Fibroblast of skin of scalp (primary cell): ENCODE results near the gene NDUFA1.
"Not testable (repeated sequence)": the region's sequence is repeated elsewhere in the genome, so short reads cannot be mapped to it uniquely, and the experiment has no call there.

Source experiments
- DNase-seq: peaks from one replicate; pipeline ENCODE4 v3.0.0-alpha.2; 2013

Gene NDUFA1

DNA sequence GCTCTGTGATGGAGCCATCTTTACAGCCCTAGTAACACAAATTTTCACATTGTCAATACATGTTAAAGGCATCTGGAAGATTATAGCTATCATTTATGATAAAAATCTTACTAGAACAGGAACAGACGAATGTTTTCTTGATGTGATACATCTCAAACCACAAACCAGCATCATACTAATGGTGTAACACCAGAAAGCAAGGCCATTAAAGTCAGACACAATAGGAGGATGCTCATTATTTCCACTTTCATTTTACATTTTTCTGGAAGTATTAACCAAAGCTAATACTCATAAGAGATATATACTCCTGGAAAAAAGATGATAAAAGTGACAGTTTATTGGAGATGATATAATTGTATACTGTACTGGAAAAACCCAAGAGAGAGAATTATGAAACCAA lies 29.3 kb downstream of the NDUFA1 start:
- DNase-seq = no peak

GRCh38 chrX:119916310-119916709 lies 44.7 kb downstream of the NDUFA1 start:
- DNase-seq = no peak

DNA sequence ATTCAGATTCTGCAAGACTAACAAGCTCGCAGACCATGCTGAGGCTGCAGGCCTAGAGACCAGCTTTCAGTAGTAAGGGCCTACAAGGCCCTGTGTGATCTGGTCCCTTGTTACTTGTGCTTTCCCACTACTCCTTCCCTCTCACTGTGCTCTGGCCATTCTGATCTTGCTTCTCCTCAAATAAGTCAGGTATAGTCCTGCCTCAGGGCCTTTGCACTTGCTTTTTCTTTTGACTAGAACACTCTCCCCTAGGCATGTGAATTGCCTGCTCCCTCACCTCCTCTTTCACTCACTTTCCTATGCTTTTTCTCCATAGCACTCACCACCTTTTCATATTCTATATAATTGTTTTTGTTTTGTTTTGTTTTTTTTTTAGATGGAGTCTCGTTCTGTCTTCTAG lies 46.2 kb downstream of the NDUFA1 start:
- DNase-seq = no peak

GRCh38 chrX:119919835-119920585 lies 48.4 kb downstream of the NDUFA1 start:
- DNase-seq = no peak

- DNase-seq = not testable (repeated sequence)
Measured at GRCh38 chrX:119922391-119922790, 50.8 kb downstream of the NDUFA1 start.
